SK-N-SH (cell line): ENCODE measurements around the gene C2CD4C. TPM values are rescaled to one million over a fixed set of nuclear protein-coding genes. Genes with fewer than 3 reads are reported as not detected.
"Not testable (repeated sequence)": the region's sequence is repeated elsewhere in the genome, so short reads cannot be mapped to it uniquely, and the experiment has no call there.

Source experiments
- CTCF ChIA-PET: fragments of 300-600, 350-600 bp; formaldehyde crosslinking; extraction: SDS; loops from one replicate; lab custom pipeline; 2021; lab: Yijun Ruan, JAX
- POLR2A ChIA-PET: fragments of 350-600 bp; sonication (Branson Sonifier 250); formaldehyde crosslinking; extraction: SDS; loops from one replicate; lab custom pipeline; 2020; ENCODE audit warnings: antibody characterized with exemption, inconsistent platforms; lab: Yijun Ruan, JAX
- DNase-seq: peaks from one replicate; pipeline ENCODE4 v3.0.0; 2012
- H2AFZ ChIP-seq: fragments of 200-600 bp; sonication (generic); 2 replicates; pipeline ENCODE4 v1.8.1; 2016; ENCODE audit warnings: antibody characterized with exemption, mild to moderate bottlenecking, low read depth
- H3F3A ChIP-seq: fragments of 200-600 bp; sonication (generic); replicated peaks from 2 replicates; pipeline ENCODE3; 2016; ENCODE audit warnings: antibody characterized with exemption, mild to moderate bottlenecking; ENCODE audit not compliant: insufficient read depth
- H3K27ac ChIP-seq, 2 experiments: fragments of 200-500 bp in 1 of 2; fragments of 200-600 bp in 1 of 2; sonication (Bioruptor generic) in 1 of 2; sonication (generic), shearing (Covaris generic) in 1 of 2; 2 replicates each; pipeline versions ENCODE4 v1.5.1 to v1.6.1; 2014 to 2016; ENCODE audit warnings: low read depth in 2 of 2, inconsistent platforms in 1 of 2, low read length in 1 of 2, mild to moderate bottlenecking in 1 of 2, mixed read lengths in 1 of 2
- H3K27me3 ChIP-seq: fragments of 200-600 bp; sonication (generic), shearing (Covaris generic); 2 replicates; pipeline ENCODE4 v1.6.1; 2016; ENCODE audit warnings: mixed run types; ENCODE audit not compliant: insufficient read depth
- H3K36me3 ChIP-seq, 2 experiments: fragments of 200-500 bp in 1 of 2; fragments of 200-600 bp in 1 of 2; sonication (Bioruptor generic) in 1 of 2; sonication (generic) in 1 of 2; replicated peaks in 1 of 2; 2 replicates each; pipeline versions ENCODE3 to v1.5.1; 2014 to 2016; ENCODE audit warnings: low read length in 1 of 2, mild to moderate bottlenecking in 1 of 2; ENCODE audit not compliant: insufficient read depth in 2 of 2, control insufficient read depth in 1 of 2
- H3K4me1 ChIP-seq, 2 experiments: fragments of 200-500 bp in 1 of 2; fragments of 200-600 bp in 1 of 2; sonication (Bioruptor generic) in 1 of 2; sonication (generic), shearing (Covaris generic) in 1 of 2; 2 replicates each; pipeline versions ENCODE4 v1.5.1 to v1.6.1; 2014 to 2016; ENCODE audit warnings: low read depth in 1 of 2, low read length in 1 of 2, mixed run types in 1 of 2; ENCODE audit not compliant: insufficient read depth in 2 of 2, control insufficient read depth in 1 of 2
- H3K4me2 ChIP-seq: fragments of 200-600 bp; sonication (generic), shearing (Covaris generic); 2 replicates; pipeline ENCODE4 v1.6.1; 2017; ENCODE audit warnings: mixed run types
- H3K4me3 ChIP-seq, 2 experiments: fragments of 200-500 bp in 1 of 2; fragments of 200-600 bp in 1 of 2; sonication (Bioruptor generic) in 1 of 2; sonication (generic), shearing (Covaris generic) in 1 of 2; 2 replicates each; pipeline versions ENCODE4 v1.5.1 to v1.8.1; 2014 to 2016; ENCODE audit warnings: low read depth in 2 of 2, inconsistent platforms in 1 of 2, low read length in 1 of 2, mild to moderate bottlenecking in 1 of 2, mixed read lengths in 1 of 2, moderate library complexity in 1 of 2
- H3K79me2 ChIP-seq: fragments of 200-600 bp; sonication (generic); 2 replicates; pipeline ENCODE4 v1.8.1; 2017; ENCODE audit warnings: mild to moderate bottlenecking; ENCODE audit not compliant: insufficient read depth
- H3K9ac ChIP-seq: fragments of 200-600 bp; sonication (generic); 2 replicates; pipeline ENCODE4 v1.6.1; 2017; ENCODE audit warnings: mixed run types
- H3K9me2 ChIP-seq: fragments of 200-600 bp; sonication (generic); 2 replicates; pipeline ENCODE4 v1.6.1; 2017; ENCODE audit warnings: mixed run types
- H3K9me3 ChIP-seq: fragments of 200-600 bp; sonication (generic); 2 replicates; pipeline ENCODE4 v1.6.1; 2017; ENCODE audit warnings: mixed run types, mild to moderate bottlenecking, moderate library complexity
- H4K20me1 ChIP-seq: fragments of 200-600 bp; sonication (generic); 2 replicates; pipeline ENCODE4 v1.6.1; 2017; ENCODE audit warnings: mild to moderate bottlenecking, mixed run types; ENCODE audit not compliant: insufficient read depth
- GABPA ChIP-seq: IDR thresholded peaks from 2 replicates; pipeline ENCODE4 v1.4.0; 2012; ENCODE audit warnings: low read depth, mild to moderate bottlenecking
- TAF1 ChIP-seq: IDR thresholded peaks from 2 replicates; pipeline ENCODE4 v1.6.1; 2012; ENCODE audit warnings: low read depth, mild to moderate bottlenecking, low read length, moderate library complexity, borderline replicate concordance
- TEAD4 ChIP-seq: IDR thresholded peaks from 2 replicates; pipeline ENCODE4 v1.4.0; 2012; ENCODE audit warnings: mild to moderate bottlenecking, borderline replicate concordance; ENCODE audit not compliant: insufficient read depth
- WGBS: methylation state at CpG from one replicate; pipeline ENCODE4 v1.1.6; 2017; ENCODE audit warnings: low lambda C conversion rate; 5-methylcytosine and 5-hydroxymethylcytosine counted together
- polyA plus RNA-seq, 3 experiments: library from polyadenylated mRNA; depleted of rRNA; stranded (reverse); fragments of >200 nt; gene quantifications; 2 replicates each; pipeline ENCODE4 v1.2.3, GENCODE V29; 2012
- TF ChIP-seq, protein P1 (sequence below): fragments of 150-350 bp; IDR thresholded peaks from 2 replicates; pipeline ENCODE4 v1.6.1; 2016; ENCODE audit warnings: mild to moderate bottlenecking, low read depth, low read length
- TF ChIP-seq, protein P2 (sequence below): IDR thresholded peaks from 2 replicates; pipeline ENCODE4 v1.4.0; 2012; ENCODE audit warnings: low read depth, borderline replicate concordance
- TF ChIP-seq, protein P3 (sequence below): IDR thresholded peaks from 2 replicates; pipeline ENCODE4; 2012
- TF ChIP-seq, protein P4 (sequence below): IDR thresholded peaks from 2 replicates; pipeline ENCODE4 v1.6.1; 2012; ENCODE audit warnings: mild to moderate bottlenecking, low read depth, low read length, moderate library complexity

The C2CD4C gene
- polyA plus RNA-seq, 1 of the 3 experiments (the other 2 are of a cell fraction): 0.23 TPM

DNA sequence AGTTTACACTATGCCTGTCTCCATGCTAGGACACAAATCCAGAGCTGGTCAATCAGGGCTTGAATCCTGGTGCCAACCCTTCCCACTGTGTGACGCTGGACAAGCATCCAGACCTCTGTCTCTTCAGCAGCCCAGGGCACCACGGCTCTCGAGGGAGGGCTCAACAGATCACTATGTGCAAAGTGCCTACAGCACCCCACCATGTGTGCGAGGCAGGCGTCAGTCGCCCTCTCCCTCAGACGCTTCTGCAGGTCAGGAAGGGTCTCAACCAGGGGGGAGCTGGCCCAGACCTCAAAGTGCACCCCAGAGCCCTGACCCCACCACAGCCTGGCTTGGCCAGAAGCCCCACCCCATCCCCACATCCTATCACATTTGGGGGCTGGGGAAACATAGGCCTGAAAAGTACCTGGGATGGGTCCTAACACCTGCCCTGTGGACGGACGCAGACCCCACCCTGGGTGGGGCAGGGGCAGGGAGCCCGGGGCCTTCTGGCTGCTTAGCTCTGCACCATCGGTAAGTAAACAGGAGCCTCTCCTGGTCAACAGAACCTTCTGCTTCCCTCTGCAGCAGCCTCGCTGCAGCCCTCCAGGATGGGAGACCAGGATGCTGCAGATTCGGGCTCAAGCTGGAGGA lies 2.9 kb upstream of the C2CD4C start:
- no peak overlapping the region for H3K4me3 ChIP-seq
- H3K36me3 ChIP-seq: no peaks in the 10 kb centered on the region
- TF ChIP-seq GABPA (no peak), TAF1 (no peak), TEAD4 (no peak)
- TF ChIP-seq, protein P1, sequence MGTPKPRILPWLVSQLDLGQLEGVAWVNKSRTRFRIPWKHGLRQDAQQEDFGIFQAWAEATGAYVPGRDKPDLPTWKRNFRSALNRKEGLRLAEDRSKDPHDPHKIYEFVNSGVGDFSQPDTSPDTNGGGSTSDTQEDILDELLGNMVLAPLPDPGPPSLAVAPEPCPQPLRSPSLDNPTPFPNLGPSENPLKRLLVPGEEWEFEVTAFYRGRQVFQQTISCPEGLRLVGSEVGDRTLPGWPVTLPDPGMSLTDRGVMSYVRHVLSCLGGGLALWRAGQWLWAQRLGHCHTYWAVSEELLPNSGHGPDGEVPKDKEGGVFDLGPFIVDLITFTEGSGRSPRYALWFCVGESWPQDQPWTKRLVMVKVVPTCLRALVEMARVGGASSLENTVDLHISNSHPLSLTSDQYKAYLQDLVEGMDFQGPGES: no peak
- TF ChIP-seq, protein P2, sequence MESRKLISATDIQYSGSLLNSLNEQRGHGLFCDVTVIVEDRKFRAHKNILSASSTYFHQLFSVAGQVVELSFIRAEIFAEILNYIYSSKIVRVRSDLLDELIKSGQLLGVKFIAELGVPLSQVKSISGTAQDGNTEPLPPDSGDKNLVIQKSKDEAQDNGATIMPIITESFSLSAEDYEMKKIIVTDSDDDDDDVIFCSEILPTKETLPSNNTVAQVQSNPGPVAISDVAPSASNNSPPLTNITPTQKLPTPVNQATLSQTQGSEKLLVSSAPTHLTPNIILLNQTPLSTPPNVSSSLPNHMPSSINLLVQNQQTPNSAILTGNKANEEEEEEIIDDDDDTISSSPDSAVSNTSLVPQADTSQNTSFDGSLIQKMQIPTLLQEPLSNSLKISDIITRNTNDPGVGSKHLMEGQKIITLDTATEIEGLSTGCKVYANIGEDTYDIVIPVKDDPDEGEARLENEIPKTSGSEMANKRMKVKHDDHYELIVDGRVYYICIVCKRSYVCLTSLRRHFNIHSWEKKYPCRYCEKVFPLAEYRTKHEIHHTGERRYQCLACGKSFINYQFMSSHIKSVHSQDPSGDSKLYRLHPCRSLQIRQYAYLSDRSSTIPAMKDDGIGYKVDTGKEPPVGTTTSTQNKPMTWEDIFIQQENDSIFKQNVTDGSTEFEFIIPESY: no peak
- TF ChIP-seq, protein P3, sequence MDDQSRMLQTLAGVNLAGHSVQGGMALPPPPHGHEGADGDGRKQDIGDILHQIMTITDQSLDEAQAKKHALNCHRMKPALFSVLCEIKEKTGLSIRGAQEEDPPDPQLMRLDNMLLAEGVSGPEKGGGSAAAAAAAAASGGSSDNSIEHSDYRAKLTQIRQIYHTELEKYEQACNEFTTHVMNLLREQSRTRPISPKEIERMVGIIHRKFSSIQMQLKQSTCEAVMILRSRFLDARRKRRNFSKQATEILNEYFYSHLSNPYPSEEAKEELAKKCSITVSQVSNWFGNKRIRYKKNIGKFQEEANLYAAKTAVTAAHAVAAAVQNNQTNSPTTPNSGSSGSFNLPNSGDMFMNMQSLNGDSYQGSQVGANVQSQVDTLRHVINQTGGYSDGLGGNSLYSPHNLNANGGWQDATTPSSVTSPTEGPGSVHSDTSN: no peak
- TF ChIP-seq, protein P4, sequence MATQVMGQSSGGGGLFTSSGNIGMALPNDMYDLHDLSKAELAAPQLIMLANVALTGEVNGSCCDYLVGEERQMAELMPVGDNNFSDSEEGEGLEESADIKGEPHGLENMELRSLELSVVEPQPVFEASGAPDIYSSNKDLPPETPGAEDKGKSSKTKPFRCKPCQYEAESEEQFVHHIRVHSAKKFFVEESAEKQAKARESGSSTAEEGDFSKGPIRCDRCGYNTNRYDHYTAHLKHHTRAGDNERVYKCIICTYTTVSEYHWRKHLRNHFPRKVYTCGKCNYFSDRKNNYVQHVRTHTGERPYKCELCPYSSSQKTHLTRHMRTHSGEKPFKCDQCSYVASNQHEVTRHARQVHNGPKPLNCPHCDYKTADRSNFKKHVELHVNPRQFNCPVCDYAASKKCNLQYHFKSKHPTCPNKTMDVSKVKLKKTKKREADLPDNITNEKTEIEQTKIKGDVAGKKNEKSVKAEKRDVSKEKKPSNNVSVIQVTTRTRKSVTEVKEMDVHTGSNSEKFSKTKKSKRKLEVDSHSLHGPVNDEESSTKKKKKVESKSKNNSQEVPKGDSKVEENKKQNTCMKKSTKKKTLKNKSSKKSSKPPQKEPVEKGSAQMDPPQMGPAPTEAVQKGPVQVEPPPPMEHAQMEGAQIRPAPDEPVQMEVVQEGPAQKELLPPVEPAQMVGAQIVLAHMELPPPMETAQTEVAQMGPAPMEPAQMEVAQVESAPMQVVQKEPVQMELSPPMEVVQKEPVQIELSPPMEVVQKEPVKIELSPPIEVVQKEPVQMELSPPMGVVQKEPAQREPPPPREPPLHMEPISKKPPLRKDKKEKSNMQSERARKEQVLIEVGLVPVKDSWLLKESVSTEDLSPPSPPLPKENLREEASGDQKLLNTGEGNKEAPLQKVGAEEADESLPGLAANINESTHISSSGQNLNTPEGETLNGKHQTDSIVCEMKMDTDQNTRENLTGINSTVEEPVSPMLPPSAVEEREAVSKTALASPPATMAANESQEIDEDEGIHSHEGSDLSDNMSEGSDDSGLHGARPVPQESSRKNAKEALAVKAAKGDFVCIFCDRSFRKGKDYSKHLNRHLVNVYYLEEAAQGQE: no peak
- no peak overlapping the region for H3K27ac ChIP-seq
- no peaks in the 10 kb centered on the region for H3F3A ChIP-seq
- H3K79me2 ChIP-seq: no peaks in the 10 kb centered on the region
- no peaks in the 10 kb centered on the region for H3K9me2 ChIP-seq
- no peak for DNase-seq
- H3K4me1 ChIP-seq: peaks cover 0 to 18% of the 10 kb centered on the region in 2 experiments; a peak in 1 of 4 replicates
- 68% methylated on average over 9 of the region's 13 CpGs for WGBS
- H3K4me2 ChIP-seq: no peak overlapping the region
- H2AFZ ChIP-seq: no peak overlapping the region
- H3K9me3 ChIP-seq: no peaks in the 10 kb centered on the region
- CTCF ChIA-PET: interaction anchor here (1.0 to 2.0 kb wide), 4 partner anchors 8 to 99 kb away, joined by 3 to 6 read pairs (median 4); no protein-coding TSS in a partner anchor
- no peaks in the 10 kb centered on the region for H4K20me1 ChIP-seq
- peaks cover 8% of the 10 kb centered on the region; the same call in 1 of the 2 replicates for H3K27me3 ChIP-seq
- no peak overlapping the region for H3K9ac ChIP-seq
- POLR2A ChIA-PET: no interaction called here

DNA sequence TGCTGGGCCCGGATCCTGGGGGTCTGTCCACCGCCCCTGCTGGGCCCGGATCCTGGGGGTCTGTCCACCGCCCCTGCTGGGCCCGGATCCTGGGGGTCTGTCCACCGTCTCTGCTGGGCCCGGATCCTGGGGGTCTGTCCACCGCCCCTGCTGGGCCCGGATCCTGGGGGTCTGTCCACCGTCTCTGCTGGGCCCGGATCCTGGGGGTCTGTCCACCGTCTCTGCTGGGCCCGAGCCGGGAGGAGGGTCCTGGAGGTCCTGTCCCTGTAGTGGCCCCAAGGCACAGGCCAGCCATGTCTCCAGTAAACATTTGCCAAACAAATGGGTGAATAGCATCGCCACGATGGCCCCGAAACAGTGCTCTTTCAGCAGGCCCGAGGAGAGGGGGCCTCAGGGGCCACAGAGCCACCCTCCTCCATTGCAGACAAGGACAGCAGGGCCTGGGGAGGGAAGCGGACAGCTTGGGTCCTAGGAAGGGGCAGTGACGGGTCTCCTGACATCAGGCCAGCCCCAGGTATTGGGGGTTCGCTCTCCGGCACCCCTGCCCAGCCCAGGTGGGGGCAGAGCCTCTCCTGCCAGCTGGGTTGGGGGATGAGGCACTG lies 2.3 kb upstream of the C2CD4C start:
- WGBS: 70% methylated on average over 19 of the region's 22 CpGs
- H3K27me3 ChIP-seq, H3F3A ChIP-seq, H3K9ac ChIP-seq, H3K27ac ChIP-seq, DNase-seq, H3K79me2 ChIP-seq, H4K20me1 ChIP-seq, H3K36me3 ChIP-seq, POLR2A ChIA-PET, H3K9me3 ChIP-seq, H3K4me3 ChIP-seq, H2AFZ ChIP-seq, H3K9me2 ChIP-seq, H3K4me2 ChIP-seq: not testable (repeated sequence)
- CTCF ChIA-PET: interaction anchor here (1.0 to 1.8 kb wide), 3 partner anchors 27 to 100 kb away, joined by 3 to 6 read pairs (median 4); partner anchors contain the start of gene MADCAM1
- H3K4me1 ChIP-seq: peaks cover 0 to 18% of the 10 kb centered on the region in 2 experiments; a peak in 1 of 4 replicates
